SKM-1 (cell line): ENCODE measurements around the gene PCSK7.
"Not testable (repeated sequence)": the region's sequence is repeated elsewhere in the genome, so short reads cannot be mapped to it uniquely, and the experiment has no call there.

Experiments
- DNase-seq: peaks from one replicate; lab custom pipeline; 2025; ENCODE audit not compliant: unreplicated experiment; lab: John Stamatoyannopoulos, UW

Gene PCSK7

GRCh38 chr11:117231842-117232091 lies at the start of gene PCSK7:
Gene PCSK7 (minus strand): TSS chr11:117232073. CDS start chr11:117229844, 2,229 bp downstream.
- no peak for DNase-seq

- DNase-seq, result no peak
Measured at GRCh38 chr11:117281159-117281558, 49.3 kb upstream of the PCSK7 start.

- DNase-seq, result no peak
Measured at GRCh38 chr11:117279711-117280376, 48.0 kb upstream of the PCSK7 start.

GRCh38 chr11:117278347-117278746 lies 46.5 kb upstream of the PCSK7 start:
- DNase-seq, result no peak

GRCh38 chr11:117273550-117274289 lies 41.8 kb upstream of the PCSK7 start:
- DNase-seq, result no peak

- not testable (repeated sequence) for DNase-seq
Measured at GRCh38 chr11:117272175-117272574, 40.3 kb upstream of the PCSK7 start.

GRCh38 chr11:117271208-117271607 lies 39.3 kb upstream of the PCSK7 start:
- DNase-seq, result no peak

GRCh38 chr11:117269856-117270255 lies 38.0 kb upstream of the PCSK7 start:
- no peak for DNase-seq

GRCh38 chr11:117265745-117266144 lies 33.9 kb upstream of the PCSK7 start:
- no peak for DNase-seq

GRCh38 chr11:117264624-117265323 lies 32.9 kb upstream of the PCSK7 start:
- not testable (repeated sequence) for DNase-seq

GRCh38 chr11:117259417-117259816 lies 27.5 kb upstream of the PCSK7 start:
- no peak for DNase-seq

GRCh38 chr11:117258576-117258975 lies 26.7 kb upstream of the PCSK7 start:
- DNase-seq, result no peak

GRCh38 chr11:117256573-117256972 lies 24.7 kb upstream of the PCSK7 start:
- DNase-seq, result no peak

GRCh38 chr11:117255966-117256365 lies 24.1 kb upstream of the PCSK7 start:
- no peak for DNase-seq

GRCh38 chr11:117251506-117251905 lies 19.6 kb upstream of the PCSK7 start:
- DNase-seq, result no peak

GRCh38 chr11:117249571-117249970 lies 17.7 kb upstream of the PCSK7 start:
- no peak for DNase-seq

- no peak for DNase-seq
Measured at GRCh38 chr11:117248341-117248740, 16.5 kb upstream of the PCSK7 start.

- DNase-seq, result no peak
Measured at GRCh38 chr11:117239295-117239694, 7.4 kb upstream of the PCSK7 start.

GRCh38 chr11:117238221-117238620 lies 6.3 kb upstream of the PCSK7 start:
- DNase-seq, result no peak

GRCh38 chr11:117232911-117233409 lies 1.1 kb upstream of the PCSK7 start:
- no peak for DNase-seq

- peak; percentile 58 for DNase-seq
Measured at GRCh38 chr11:117232092-117232878, 412 bp upstream of the PCSK7 start, which contains the start of gene RNF214. Gene RNF214 (plus strand): TSS chr11:117232671. CDS start chr11:117234273, 1,602 bp downstream.
